Colonic mucosa (tissue), 4 donors: ENCODE measurements around the gene DAPK1. TPM values are rescaled to one million over a fixed set of nuclear protein-coding genes. Genes with fewer than 3 reads are reported as not detected.

Source experiments
- DNase-seq: peaks from one replicate; pipeline ENCODE4 v3.0.0-alpha.2; 2020
- H3K27ac ChIP-seq: fragments of 200-600 bp; one replicate; pipeline ENCODE4 v1.8.0; 2021
- H3K27me3 ChIP-seq: fragments of 200-600 bp; one replicate; pipeline ENCODE4 v1.8.0; 2021
- H3K36me3 ChIP-seq: fragments of 200-600 bp; one replicate; pipeline ENCODE4 v1.8.0; 2021
- H3K4me1 ChIP-seq: fragments of 200-600 bp; one replicate; pipeline ENCODE4 v1.8.0; 2021; ENCODE audit warnings: mild to moderate bottlenecking
- H3K4me3 ChIP-seq: fragments of 200-600 bp; one replicate; pipeline ENCODE4 v1.8.0; 2021
- H3K9ac ChIP-seq, 2 donors: one replicate each; pipeline ENCODE4 v1.7.0; 2013; ENCODE audit warnings: control low read depth in 2 of 2, low read depth in 2 of 2, low read length in 2 of 2
- H3K9me3 ChIP-seq: fragments of 200-600 bp; one replicate; pipeline ENCODE4 v1.8.0; 2021
- CTCF ChIP-seq: fragments of 200-600 bp; IDR thresholded peaks from one replicate; pipeline ENCODE4 v1.8.0; 2022; ENCODE audit warnings: antibody characterized with exemption, mild to moderate bottlenecking
- intact Hi-C: fragments of 100-400 bp; cut with DNase I; formaldehyde crosslinking; loops from one replicate; pipeline ENCODE4 v1.14.1; 2022
- total RNA-seq, 2 donors: library from RNA; stranded (reverse); fragmentation: NEBNext Ultra II Directional in 1 of 2; extraction: Animal tissue kit (Norgen Biotek cat#: 25700) in 1 of 2; gene quantifications; one replicate each; pipeline ENCODE4 v1.2.1, GENCODE V29; 2021
- donor health status: healthy.
- donor health status: DM: no; HTN: no; CAD: no.
- donor health status: DM: no; HTN: no; CAD: no.

The DAPK1 gene
- total RNA-seq, 2 donors from 2014 or later = 7.9 to 17.5 TPM

GRCh38 chr9:87607859-87608258 is 110.2 kb downstream of the DAPK1 start:
- H3K9ac ChIP-seq = no peak overlapping the region
- no peaks in the 10 kb centered on the region for H3K9me3 ChIP-seq
- H3K4me1 ChIP-seq = no peaks in the 10 kb centered on the region
- no peak overlapping the region for H3K27ac ChIP-seq
- H3K4me3 ChIP-seq = no peak overlapping the region
- intact Hi-C loops = no loop called here
- no peak for TF ChIP-seq CTCF
- no peak for DNase-seq
- H3K36me3 ChIP-seq = no peaks in the 10 kb centered on the region
- no peaks in the 10 kb centered on the region for H3K27me3 ChIP-seq

DNA sequence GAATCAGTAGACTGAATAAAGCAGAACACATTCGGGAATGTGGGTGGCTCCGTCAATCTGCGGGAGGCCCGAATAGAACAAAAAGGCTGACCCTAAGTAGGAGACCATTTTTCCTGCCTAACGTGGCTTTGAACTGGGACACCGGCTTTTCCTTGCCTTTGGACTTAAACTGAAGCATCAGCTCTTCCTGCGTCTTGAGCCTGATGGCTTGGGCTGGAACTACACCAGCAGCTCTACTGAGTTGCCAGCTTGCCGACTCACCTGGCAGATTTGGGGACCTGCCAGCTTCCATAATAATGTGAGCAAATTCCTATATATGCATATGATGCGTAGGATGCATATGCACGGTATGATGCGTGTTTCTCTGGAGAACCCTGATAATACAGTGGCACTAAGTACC is 111.3 kb downstream of the DAPK1 start:
- H3K4me3 ChIP-seq = no peak overlapping the region
- H3K9me3 ChIP-seq = no peaks in the 10 kb centered on the region
- no peak for DNase-seq
- H3K4me1 ChIP-seq = no peaks in the 10 kb centered on the region
- intact Hi-C loops = no loop called here
- no peak overlapping the region for H3K9ac ChIP-seq
- no peaks in the 10 kb centered on the region for H3K36me3 ChIP-seq
- no peaks in the 10 kb centered on the region for H3K27me3 ChIP-seq
- no peak overlapping the region for H3K27ac ChIP-seq
- TF ChIP-seq CTCF = no peak

DNA sequence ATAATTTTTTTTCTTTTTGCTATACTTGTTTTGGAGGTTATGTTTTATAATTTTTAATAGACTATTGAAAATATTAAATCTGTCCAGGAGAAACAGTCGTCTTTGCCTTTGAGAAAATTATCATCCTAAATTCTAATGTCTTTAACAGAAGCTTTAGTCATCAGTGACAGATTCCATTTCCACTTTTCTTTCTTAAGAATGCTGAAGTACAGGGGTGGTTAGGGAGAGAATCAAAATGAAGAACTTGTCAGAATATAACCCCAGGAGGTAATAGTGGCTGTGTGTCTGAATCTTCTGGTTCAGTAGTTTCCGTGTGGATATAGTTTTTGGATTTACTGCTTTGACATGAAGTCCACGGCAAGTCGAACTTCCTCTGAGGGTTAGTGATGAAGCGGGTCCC is 111.8 kb downstream of the DAPK1 start:
- Histone ChIP-seq H3K36me3 (no peaks in the 10 kb centered on the region), H3K27me3 (no peaks in the 10 kb centered on the region), H3K4me1 (no peaks in the 10 kb centered on the region), H3K9ac (no peak overlapping the region), H3K9me3 (no peaks in the 10 kb centered on the region), H3K4me3 (no peak overlapping the region), H3K27ac (no peak overlapping the region)
- no peak for DNase-seq
- intact Hi-C loops = no loop called here
- no peak for TF ChIP-seq CTCF

GRCh38 chr9:87610200-87611155 is 112.8 kb downstream of the DAPK1 start:
- intact Hi-C loops = no loop called here
- no peak for DNase-seq

GRCh38 chr9:87611776-87612175 is 114.1 kb downstream of the DAPK1 start:
- Histone ChIP-seq H3K27me3 (no peaks in the 10 kb centered on the region), H3K4me3 (no peak overlapping the region), H3K9me3 (no peaks in the 10 kb centered on the region), H3K9ac (no peak overlapping the region), H3K4me1 (no peaks in the 10 kb centered on the region), H3K36me3 (no peaks in the 10 kb centered on the region), H3K27ac (no peak overlapping the region)
- intact Hi-C loops = no loop called here
- DNase-seq = no peak
- TF ChIP-seq CTCF = no peak

More at GRCh38 chr9:87610200-87611155, 112.8 kb downstream of the DAPK1 start:
- Histone ChIP-seq H3K9ac (no peak overlapping the region), H3K4me3 (no peak overlapping the region), H3K36me3 (no peaks in the 10 kb centered on the region), H3K27ac (no peak overlapping the region), H3K27me3 (no peaks in the 10 kb centered on the region), H3K9me3 (no peaks in the 10 kb centered on the region), H3K4me1 (no peaks in the 10 kb centered on the region)
- TF ChIP-seq CTCF = no peak
